ENCODE measurements around the gene ADPRHL1.
"Not testable (repeated sequence)": the region's sequence is repeated elsewhere in the genome, so short reads cannot be mapped to it uniquely, and the experiment has no call there.

The ADPRHL1 gene

GRCh38 chr13:113472355-113473025, 19.2 kb upstream of the ADPRHL1 start:
- Histone ChIP-seq H3K4me2 (ENCODE audit: low read length) (no peak overlapping the region), H3K4me1 (ENCODE audit: control insufficient read depth in 1 of 2, insufficient read depth in 2 of 2, low read length in 2 of 2) (peaks cover 8 to 12% of the 10 kb centered on the region in 2 experiments), H3K23ac (ENCODE audit: low read length) (no peak overlapping the region), H3K9me3 (ENCODE audit: insufficient read depth, low read depth, low read length) (no peaks in the 10 kb centered on the region), H3K9ac (ENCODE audit: low read length) (no peak overlapping the region), H3K36me3 (ENCODE audit: control insufficient read depth in 1 of 2, insufficient read depth in 2 of 2, low read length in 2 of 2) (peaks cover 28 to 36% of the 10 kb centered on the region in 2 experiments), H4K12ac (ENCODE audit: low read depth, low read length) (no peak overlapping the region), H2AK5ac (ENCODE audit: low read length) (no peak overlapping the region), H3K4me3 (ENCODE audit: low read depth, low read length) (no peak overlapping the region), H2BK5ac (ENCODE audit: low read depth, low read length, poor library complexity) (no peak overlapping the region), H3K14ac (ENCODE audit: low read length) (no peak overlapping the region), H2BK120ac (ENCODE audit: insufficient read depth, low read length, poor library complexity) (no peak overlapping the region), H3K18ac (ENCODE audit: low read length) (no peak overlapping the region), H3K79me1 (ENCODE audit: low read length) (peaks cover 6% of the 10 kb centered on the region), H4K91ac (ENCODE audit: low read depth, low read length) (no peak overlapping the region), H3K27me3 (ENCODE audit: insufficient read depth, low read length) (no peaks in the 10 kb centered on the region), H3K4ac (ENCODE audit: low read depth, low read length) (no peak overlapping the region), H2AFZ (ENCODE audit: insufficient read depth, low read length, poor library complexity) (no peak overlapping the region), H3K79me2 (ENCODE audit: control insufficient read depth, insufficient read depth, low read length, poor library complexity) (no peaks in the 10 kb centered on the region), H3K27ac (ENCODE audit: low read depth, low read length) (no peak overlapping the region), H2BK12ac (ENCODE audit: low read length) (no peak overlapping the region), H4K8ac (ENCODE audit: low read depth, low read length) (no peak overlapping the region)
- no peak for DNase-seq
- WGBS (ENCODE audit: extremely low coverage, insufficient coverage, insufficient read length): no CpG with 5 or more reads among the region's 28 CpGs

- peaks cover 8 to 12% of the 10 kb centered on the region in 2 experiments for H3K4me1 ChIP-seq (ENCODE audit: control insufficient read depth in 1 of 2, insufficient read depth in 2 of 2, low read length in 2 of 2)
- H3K79me1 ChIP-seq (ENCODE audit: low read length): peaks cover 6% of the 10 kb centered on the region
- H3K36me3 ChIP-seq (ENCODE audit: control insufficient read depth in 1 of 2, insufficient read depth in 2 of 2, low read length in 2 of 2): peaks cover 28 to 40% of the 10 kb centered on the region in 2 experiments
- H3K79me2 ChIP-seq (ENCODE audit: control insufficient read depth, insufficient read depth, low read length, poor library complexity): no peaks in the 10 kb centered on the region
- H3K27me3 ChIP-seq (ENCODE audit: insufficient read depth, low read length): no peaks in the 10 kb centered on the region
- H3K27ac ChIP-seq (ENCODE audit: low read depth, low read length): no peak overlapping the region
- no peak overlapping the region for H2AK5ac ChIP-seq (ENCODE audit: low read length)
- H3K4me3 ChIP-seq (ENCODE audit: low read depth, low read length): no peak overlapping the region
- no peak overlapping the region for H3K14ac ChIP-seq (ENCODE audit: low read length)
- H3K9ac ChIP-seq (ENCODE audit: low read length): no peak overlapping the region
- H3K23ac ChIP-seq (ENCODE audit: low read length): no peak overlapping the region
- H3K4ac ChIP-seq (ENCODE audit: low read depth, low read length): no peak overlapping the region
- H2BK5ac ChIP-seq (ENCODE audit: low read depth, low read length, poor library complexity): no peak overlapping the region
- no CpG with 5 or more reads among the region's 11 CpGs for WGBS (ENCODE audit: extremely low coverage, insufficient coverage, insufficient read length)
- no peak overlapping the region for H2AFZ ChIP-seq (ENCODE audit: insufficient read depth, low read length, poor library complexity)
- DNase-seq: no peak
- no peak overlapping the region for H2BK12ac ChIP-seq (ENCODE audit: low read length)
- no peaks in the 10 kb centered on the region for H3K9me3 ChIP-seq (ENCODE audit: insufficient read depth, low read depth, low read length)
- H4K91ac ChIP-seq (ENCODE audit: low read depth, low read length): no peak overlapping the region
- no peak overlapping the region for H4K8ac ChIP-seq (ENCODE audit: low read depth, low read length)
- H4K12ac ChIP-seq (ENCODE audit: low read depth, low read length): no peak overlapping the region
- H3K18ac ChIP-seq (ENCODE audit: low read length): no peak overlapping the region
- H2BK120ac ChIP-seq (ENCODE audit: insufficient read depth, low read length, poor library complexity): no peak overlapping the region
- H3K4me2 ChIP-seq (ENCODE audit: low read length): no peak overlapping the region
Measured at GRCh38 chr13:113471844-113472243, 18.6 kb upstream of the ADPRHL1 start.

- not testable (repeated sequence) for H2BK12ac ChIP-seq (ENCODE audit: low read length); H4K12ac ChIP-seq (ENCODE audit: low read depth, low read length); H3K27ac ChIP-seq (ENCODE audit: low read depth, low read length); H2BK120ac ChIP-seq (ENCODE audit: insufficient read depth, low read length, poor library complexity); H3K18ac ChIP-seq (ENCODE audit: low read length); H4K8ac ChIP-seq (ENCODE audit: low read depth, low read length); H3K14ac ChIP-seq (ENCODE audit: low read length); H3K9ac ChIP-seq (ENCODE audit: low read length); DNase-seq; H3K4me3 ChIP-seq (ENCODE audit: low read depth, low read length); H2BK5ac ChIP-seq (ENCODE audit: low read depth, low read length, poor library complexity); H3K27me3 ChIP-seq (ENCODE audit: insufficient read depth, low read length); H3K4me2 ChIP-seq (ENCODE audit: low read length); H2AFZ ChIP-seq (ENCODE audit: insufficient read depth, low read length, poor library complexity); H4K91ac ChIP-seq (ENCODE audit: low read depth, low read length); H3K4ac ChIP-seq (ENCODE audit: low read depth, low read length); H3K23ac ChIP-seq (ENCODE audit: low read length); H3K79me2 ChIP-seq (ENCODE audit: control insufficient read depth, insufficient read depth, low read length, poor library complexity); H2AK5ac ChIP-seq (ENCODE audit: low read length); H3K79me1 ChIP-seq (ENCODE audit: low read length); H3K9me3 ChIP-seq (ENCODE audit: insufficient read depth, low read depth, low read length)
- Histone ChIP-seq H3K4me1 (ENCODE audit: control insufficient read depth in 1 of 2, insufficient read depth in 2 of 2, low read length in 2 of 2) (peaks cover 8 to 12% of the 10 kb centered on the region in 2 experiments), H3K36me3 (ENCODE audit: control insufficient read depth in 1 of 2, insufficient read depth in 2 of 2, low read length in 2 of 2) (peaks cover 28 to 40% of the 10 kb centered on the region in 2 experiments)
- WGBS (ENCODE audit: extremely low coverage, insufficient coverage, insufficient read length): no CpG with 5 or more reads among the region's 4 CpGs
Measured at GRCh38 chr13:113470635-113471163, 17.4 kb upstream of the ADPRHL1 start.

GRCh38 chr13:113470073-113470472, 16.8 kb upstream of the ADPRHL1 start:
- H2BK120ac ChIP-seq (ENCODE audit: insufficient read depth, low read length, poor library complexity): no peak overlapping the region
- H3K36me3 ChIP-seq (ENCODE audit: control insufficient read depth in 1 of 2, insufficient read depth in 2 of 2, low read length in 2 of 2): peaks cover 23 to 33% of the 10 kb centered on the region in 2 experiments
- no peak overlapping the region for H2AK5ac ChIP-seq (ENCODE audit: low read length)
- H3K18ac ChIP-seq (ENCODE audit: low read length): no peak overlapping the region
- H2BK5ac ChIP-seq (ENCODE audit: low read depth, low read length, poor library complexity): no peak overlapping the region
- H3K4ac ChIP-seq (ENCODE audit: low read depth, low read length): no peak overlapping the region
- peaks cover 6% of the 10 kb centered on the region for H3K79me1 ChIP-seq (ENCODE audit: low read length)
- no peaks in the 10 kb centered on the region for H3K9me3 ChIP-seq (ENCODE audit: insufficient read depth, low read depth, low read length)
- no peaks in the 10 kb centered on the region for H3K79me2 ChIP-seq (ENCODE audit: control insufficient read depth, insufficient read depth, low read length, poor library complexity)
- no peaks in the 10 kb centered on the region for H3K27me3 ChIP-seq (ENCODE audit: insufficient read depth, low read length)
- H4K12ac ChIP-seq (ENCODE audit: low read depth, low read length): no peak overlapping the region
- no peak overlapping the region for H3K9ac ChIP-seq (ENCODE audit: low read length)
- no peak for DNase-seq
- no peak overlapping the region for H4K8ac ChIP-seq (ENCODE audit: low read depth, low read length)
- no CpG with 5 or more reads among the region's 10 CpGs for WGBS (ENCODE audit: extremely low coverage, insufficient coverage, insufficient read length)
- H3K4me1 ChIP-seq (ENCODE audit: control insufficient read depth in 1 of 2, insufficient read depth in 2 of 2, low read length in 2 of 2): peaks cover 8 to 12% of the 10 kb centered on the region in 2 experiments
- H3K4me2 ChIP-seq (ENCODE audit: low read length): no peak overlapping the region
- no peak overlapping the region for H2AFZ ChIP-seq (ENCODE audit: insufficient read depth, low read length, poor library complexity)
- no peak overlapping the region for H4K91ac ChIP-seq (ENCODE audit: low read depth, low read length)
- no peak overlapping the region for H3K4me3 ChIP-seq (ENCODE audit: low read depth, low read length)
- no peak overlapping the region for H2BK12ac ChIP-seq (ENCODE audit: low read length)
- no peak overlapping the region for H3K23ac ChIP-seq (ENCODE audit: low read length)
- H3K27ac ChIP-seq (ENCODE audit: low read depth, low read length): no peak overlapping the region
- no peak overlapping the region for H3K14ac ChIP-seq (ENCODE audit: low read length)

Data from trophoblast cell (in vitro differentiated cells and primary cell).